GM12892 (cell line): ENCODE results near the gene CCDC175.

Source experiments
- POLR2A ChIP-seq: IDR thresholded peaks from 2 replicates; pipeline ENCODE4 v1.6.1; 2011; ENCODE audit warnings: low read depth, low read length, control low read depth
- POLR2AphosphoS5 ChIP-seq: IDR thresholded peaks from 2 replicates; pipeline ENCODE4 v1.6.1; 2011; ENCODE audit warnings: low read depth, low read length, control low read depth
- TAF1 ChIP-seq: IDR thresholded peaks from 2 replicates; pipeline ENCODE4 v1.6.1; 2011; ENCODE audit warnings: low read depth, mild to moderate bottlenecking, control low read depth, low read length, borderline replicate concordance

GRCh38 chr14:59503256-59503655 is 73.4 kb downstream of the CCDC175 start:
- no peak for TF ChIP-seq POLR2A
- TF ChIP-seq TAF1: no peak
- TF ChIP-seq POLR2AphosphoS5: no peak
